K562 (cell line): ENCODE results near the gene PTPRR. TPM values are rescaled to one million over a fixed set of nuclear protein-coding genes. Genes with fewer than 3 reads are reported as not detected.

Experiments
- ARNT ChIP-seq, 2 experiments: fragments of 450-650 bp; IDR thresholded peaks; 2 replicates each; pipeline ENCODE4 v1.6.1; 2016; ENCODE audit warnings: mild to moderate bottlenecking in 1 of 2
- BHLHE40 ChIP-seq: IDR thresholded peaks from 2 replicates; pipeline ENCODE4 v1.6.1; 2011; ENCODE audit warnings: low read length, improper control_type of control experiment
- CEBPZ ChIP-seq: fragments of 150-350 bp; IDR thresholded peaks from 2 replicates; pipeline ENCODE4 v1.6.1; 2014; ENCODE audit warnings: low read depth, mild to moderate bottlenecking, low read length, borderline replicate concordance
- ESRRB ChIP-seq: fragments of 250-450 bp; sonication (Bioruptor Pico); IDR thresholded peaks from 2 replicates; pipeline ENCODE4 v1.5.0; 2020; ENCODE audit warnings: mild to moderate bottlenecking, moderate library complexity, borderline replicate concordance
- MEF2A ChIP-seq: IDR thresholded peaks from 2 replicates; pipeline ENCODE4 v1.6.1; 2011; ENCODE audit warnings: low read depth, mild to moderate bottlenecking, low read length, moderate library complexity; ENCODE audit not compliant: control insufficient read depth
- RCOR1 ChIP-seq, 2 experiments: IDR thresholded peaks; 2 replicates each; pipeline ENCODE4 v1.6.1; 2012; ENCODE audit warnings: low read depth in 2 of 2, low read length in 2 of 2, borderline replicate concordance in 1 of 2, improper control_type of control experiment in 1 of 2
- TFAM ChIP-seq: fragments of 250-450 bp; sonication (Bioruptor Pico); conservative IDR thresholded peaks from 2 replicates; pipeline ENCODE4 v1.5.0; 2021; ENCODE audit warnings: mild to moderate bottlenecking, moderate library complexity
- ZBED1 ChIP-seq: IDR thresholded peaks from 2 replicates; pipeline ENCODE4 v1.6.1; 2014
- ZBTB49 ChIP-seq: sonication (generic); formaldehyde crosslinking; IDR thresholded peaks from 2 replicates; pipeline ENCODE4 v1.8.0; 2022; ENCODE audit warnings: missing genetic modification reagents, mild to moderate bottlenecking, borderline replicate concordance
- ZNF184 ChIP-seq: sonication (generic); formaldehyde crosslinking; IDR thresholded peaks from 2 replicates; pipeline ENCODE4 v1.5.0; 2020; ENCODE audit warnings: missing genetic modification reagents
- ZNF561 ChIP-seq: fragments of 450-650 bp; formaldehyde crosslinking; conservative IDR thresholded peaks from 2 replicates; pipeline ENCODE4 v1.4.0; 2020; ENCODE audit warnings: mild to moderate bottlenecking, moderate library complexity
- polyA plus RNA-seq, 8 experiments: library from polyadenylated mRNA; depleted of rRNA in 4 of 8; stranded (reverse) in 5 of 8; unstranded in 3 of 8; fragments of >200 nt; fragmentation: Nextera tagmentation in 2 of 8; fragmentation: Illumina TruSeq in 1 of 8; extraction: Ambion mirVana in 2 of 8; extraction: Trizol in 1 of 8; gene quantifications; 2 replicates each; pipeline versions ENCODE4 v1.2.1 to v1.2.3, GENCODE V29; 2011 to 2014; ENCODE audit warnings: inconsistent platforms in 1 of 8, missing spikeins in 1 of 8
- total RNA-seq, 7 experiments: library from RNA; depleted of rRNA in 6 of 7; stranded (reverse); fragments of >200 nt in 6 of 7; fragmentation: Illumina TruSeq in 2 of 7; extraction: Trizol in 2 of 7; gene quantifications; 2 replicates each; pipeline versions ENCODE4 v1.2.1 to v1.2.3, GENCODE V29; 2011 to 2021; ENCODE audit warnings: low replicate concordance in 1 of 7
- TF ChIP-seq, protein P1 (sequence below): fragments of 450-650 bp; IDR thresholded peaks from 2 replicates; pipeline ENCODE4 v1.6.1; 2016; ENCODE audit warnings: low read depth

Gene PTPRR
- total and polyA plus RNA-seq, 9 of the 15 experiments (the other 6 are each of a cell fraction or from before 2014, with no cell fraction given): 6.6 to 41.7 (median 12.3) TPM

DNA sequence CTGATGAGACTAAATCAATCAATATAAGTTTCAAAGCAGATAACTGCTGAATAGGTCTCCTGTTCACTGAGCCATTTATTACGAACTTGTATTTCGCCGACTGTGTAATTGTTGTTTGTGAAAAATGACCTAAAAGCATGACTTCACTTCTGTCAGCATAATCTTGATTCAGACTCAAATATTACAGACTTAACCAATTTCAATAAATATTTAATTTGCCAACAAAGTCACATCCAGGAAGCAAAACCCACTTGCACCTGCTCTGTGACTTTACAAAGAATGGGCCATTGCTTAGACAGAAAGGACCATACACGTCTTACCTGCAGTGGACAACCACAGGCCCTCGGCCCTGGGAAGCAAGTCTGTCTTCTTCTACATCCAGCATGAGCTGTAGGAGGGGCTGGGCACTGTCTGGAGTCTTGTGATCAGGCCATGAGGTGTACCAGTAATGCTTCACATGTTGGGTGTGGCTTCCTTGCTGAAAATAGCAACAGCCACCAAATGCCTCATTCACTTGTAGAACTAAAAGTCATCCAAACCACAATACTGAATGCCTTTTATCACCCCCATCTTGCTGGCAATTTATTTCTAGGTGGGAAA lies 259.8 kb downstream of the PTPRR start (continued):
- TF ChIP-seq RCOR1 (IDR thresholded peaks at IDR 0.05; ENCODE audit: borderline replicate concordance in 1 of 2, low read depth in 2 of 2, low read length in 2 of 2) (peak in 1 of 2 experiments; percentile 87; a peak in 2 of 4 replicates), ZBTB49 (no peak), MEF2A (peak; percentile 96), ZNF184 (CRISPR knock-in tag) (no peak), BHLHE40 (peak; percentile 88), ESRRB (CRISPR knock-in tag) (no peak), ZNF561 (CRISPR knock-in tag) (no peak), TFAM (CRISPR knock-in tag) (no peak), CEBPZ (no peak), ARNT (IDR thresholded peaks at IDR 0.05) (no peak), ZBED1 (no peak)
- TF ChIP-seq, protein P1, sequence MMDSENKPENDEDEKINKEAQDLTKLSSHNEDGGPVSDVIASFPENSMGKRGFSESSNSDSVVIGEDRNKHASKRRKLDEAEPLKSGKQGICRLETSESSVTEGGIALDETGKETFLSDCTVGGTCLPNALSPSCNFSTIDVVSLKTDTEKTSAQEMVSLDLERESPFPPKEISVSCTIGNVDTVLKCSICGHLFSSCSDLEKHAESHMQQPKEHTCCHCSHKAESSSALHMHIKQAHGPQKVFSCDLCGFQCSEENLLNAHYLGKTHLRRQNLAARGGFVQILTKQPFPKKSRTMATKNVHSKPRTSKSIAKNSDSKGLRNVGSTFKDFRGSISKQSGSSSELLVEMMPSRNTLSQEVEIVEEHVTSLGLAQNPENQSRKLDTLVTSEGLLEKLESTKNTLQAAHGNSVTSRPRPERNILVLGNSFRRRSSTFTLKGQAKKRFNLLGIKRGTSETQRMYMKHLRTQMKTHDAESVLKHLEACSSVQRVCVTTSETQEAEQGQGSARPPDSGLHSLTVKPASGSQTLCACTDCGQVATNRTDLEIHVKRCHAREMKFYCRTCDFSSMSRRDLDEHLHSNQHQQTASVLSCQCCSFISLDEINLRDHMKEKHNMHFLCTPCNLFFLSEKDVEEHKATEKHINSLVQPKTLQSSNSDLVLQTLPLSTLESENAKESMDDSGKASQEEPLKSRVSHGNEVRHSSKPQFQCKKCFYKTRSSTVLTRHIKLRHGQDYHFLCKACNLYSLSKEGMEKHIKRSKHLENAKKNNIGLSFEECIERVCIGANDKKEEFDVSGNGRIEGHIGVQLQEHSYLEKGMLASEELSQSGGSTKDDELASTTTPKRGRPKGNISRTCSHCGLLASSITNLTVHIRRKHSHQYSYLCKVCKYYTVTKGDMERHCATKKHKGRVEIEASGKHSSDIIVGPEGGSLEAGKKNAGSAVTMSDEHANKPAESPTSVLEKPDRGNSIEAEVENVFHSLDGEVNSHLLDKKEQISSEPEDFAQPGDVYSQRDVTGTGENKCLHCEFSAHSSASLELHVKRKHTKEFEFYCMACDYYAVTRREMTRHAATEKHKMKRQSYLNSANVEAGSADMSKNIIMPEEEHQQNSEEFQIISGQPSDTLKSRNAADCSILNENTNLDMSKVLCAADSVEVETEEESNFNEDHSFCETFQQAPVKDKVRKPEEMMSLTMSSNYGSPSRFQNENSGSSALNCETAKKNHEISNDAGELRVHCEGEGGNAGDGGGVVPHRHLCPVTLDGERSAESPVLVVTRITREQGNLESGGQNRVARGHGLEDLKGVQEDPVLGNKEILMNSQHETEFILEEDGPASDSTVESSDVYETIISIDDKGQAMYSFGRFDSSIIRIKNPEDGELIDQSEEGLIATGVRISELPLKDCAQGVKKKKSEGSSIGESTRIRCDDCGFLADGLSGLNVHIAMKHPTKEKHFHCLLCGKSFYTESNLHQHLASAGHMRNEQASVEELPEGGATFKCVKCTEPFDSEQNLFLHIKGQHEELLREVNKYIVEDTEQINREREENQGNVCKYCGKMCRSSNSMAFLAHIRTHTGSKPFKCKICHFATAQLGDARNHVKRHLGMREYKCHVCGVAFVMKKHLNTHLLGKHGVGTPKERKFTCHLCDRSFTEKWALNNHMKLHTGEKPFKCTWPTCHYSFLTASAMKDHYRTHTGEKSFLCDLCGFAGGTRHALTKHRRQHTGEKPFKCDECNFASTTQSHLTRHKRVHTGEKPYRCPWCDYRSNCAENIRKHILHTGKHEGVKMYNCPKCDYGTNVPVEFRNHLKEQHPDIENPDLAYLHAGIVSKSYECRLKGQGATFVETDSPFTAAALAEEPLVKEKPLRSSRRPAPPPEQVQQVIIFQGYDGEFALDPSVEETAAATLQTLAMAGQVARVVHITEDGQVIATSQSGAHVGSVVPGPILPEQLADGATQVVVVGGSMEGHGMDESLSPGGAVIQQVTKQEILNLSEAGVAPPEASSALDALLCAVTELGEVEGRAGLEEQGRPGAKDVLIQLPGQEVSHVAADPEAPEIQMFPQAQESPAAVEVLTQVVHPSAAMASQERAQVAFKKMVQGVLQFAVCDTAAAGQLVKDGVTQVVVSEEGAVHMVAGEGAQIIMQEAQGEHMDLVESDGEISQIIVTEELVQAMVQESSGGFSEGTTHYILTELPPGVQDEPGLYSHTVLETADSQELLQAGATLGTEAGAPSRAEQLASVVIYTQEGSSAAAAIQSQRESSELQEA: no peak
